ENCODE results near the gene EMP2.

DNA sequence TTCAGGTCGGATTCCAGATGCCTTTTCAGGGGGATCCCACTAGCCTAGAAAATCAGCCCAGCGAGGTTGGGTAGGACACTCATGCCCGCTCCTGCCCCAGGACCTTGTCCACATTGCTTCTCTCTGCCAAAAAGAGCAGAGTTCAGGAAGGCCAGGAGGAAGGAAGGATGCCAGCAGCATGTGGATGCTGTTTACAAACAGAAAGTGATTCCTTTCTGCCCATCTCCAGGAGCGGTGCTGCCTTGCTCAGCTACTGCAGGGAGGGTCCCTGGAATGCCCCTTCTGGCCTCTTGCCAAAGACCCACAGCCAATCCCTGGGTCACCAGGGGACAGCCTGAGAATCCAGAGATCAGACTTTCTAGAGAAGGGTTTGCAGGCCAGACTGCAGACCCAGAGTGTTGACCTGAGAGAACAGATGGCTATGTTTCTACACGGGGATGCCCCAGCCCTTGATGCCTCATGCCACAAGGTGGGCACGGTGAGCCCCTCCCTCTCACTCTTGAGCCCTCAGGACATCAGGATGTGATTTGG is 32.3 kb upstream of the EMP2 start:
- TF ChIP-seq, protein P1, sequence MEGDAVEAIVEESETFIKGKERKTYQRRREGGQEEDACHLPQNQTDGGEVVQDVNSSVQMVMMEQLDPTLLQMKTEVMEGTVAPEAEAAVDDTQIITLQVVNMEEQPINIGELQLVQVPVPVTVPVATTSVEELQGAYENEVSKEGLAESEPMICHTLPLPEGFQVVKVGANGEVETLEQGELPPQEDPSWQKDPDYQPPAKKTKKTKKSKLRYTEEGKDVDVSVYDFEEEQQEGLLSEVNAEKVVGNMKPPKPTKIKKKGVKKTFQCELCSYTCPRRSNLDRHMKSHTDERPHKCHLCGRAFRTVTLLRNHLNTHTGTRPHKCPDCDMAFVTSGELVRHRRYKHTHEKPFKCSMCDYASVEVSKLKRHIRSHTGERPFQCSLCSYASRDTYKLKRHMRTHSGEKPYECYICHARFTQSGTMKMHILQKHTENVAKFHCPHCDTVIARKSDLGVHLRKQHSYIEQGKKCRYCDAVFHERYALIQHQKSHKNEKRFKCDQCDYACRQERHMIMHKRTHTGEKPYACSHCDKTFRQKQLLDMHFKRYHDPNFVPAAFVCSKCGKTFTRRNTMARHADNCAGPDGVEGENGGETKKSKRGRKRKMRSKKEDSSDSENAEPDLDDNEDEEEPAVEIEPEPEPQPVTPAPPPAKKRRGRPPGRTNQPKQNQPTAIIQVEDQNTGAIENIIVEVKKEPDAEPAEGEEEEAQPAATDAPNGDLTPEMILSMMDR (IDR thresholded peaks at IDR 0.05; ENCODE audit: poor library complexity), result no peak
- TF ChIP-seq EZH2 (IDR thresholded peaks at IDR 0.05; ENCODE audit: borderline replicate concordance), result no peak
